ENCODE measurements around the gene MAGI2. TPM values are rescaled to one million over a fixed set of nuclear protein-coding genes. Genes with fewer than 3 reads are reported as not detected.

MAGI2 gene
- total RNA-seq, 1 experiment from 2014 or later: 14.3 TPM

- Histone ChIP-seq H2AK5ac (ENCODE audit: insufficient read length, low read length) (no peak overlapping the region), H3K23me2 (ENCODE audit: insufficient read length, low read depth, low read length, poor library complexity, severe bottlenecking) (no peaks in the 10 kb centered on the region), H3K79me1 (ENCODE audit: insufficient read depth, low read depth, low read length, poor library complexity, severe bottlenecking) (no peaks in the 10 kb centered on the region), H3K9ac (ENCODE audit: extremely low read depth, insufficient read length, low read length) (no peak overlapping the region), H2BK5ac (ENCODE audit: insufficient read length, low read length) (no peak overlapping the region), H2BK15ac (ENCODE audit: low read depth, low read length) (no peak overlapping the region), H2BK20ac (ENCODE audit: low read depth, low read length, poor library complexity, severe bottlenecking) (no peak overlapping the region), H3K56ac (ENCODE audit: insufficient read length, low read depth, low read length) (no peak overlapping the region), H2AFZ (ENCODE audit: low read length) (no peak overlapping the region), H2BK12ac (ENCODE audit: insufficient read length, low read depth, low read length) (no peak overlapping the region), H3K18ac (ENCODE audit: insufficient read length, low read depth, low read length) (no peak overlapping the region), H3K14ac (ENCODE audit: insufficient read depth, low read length) (no peak overlapping the region), H3K4me1 (ENCODE audit: insufficient read depth, low read length) (no peaks in the 10 kb centered on the region), H3K27ac (ENCODE audit: insufficient read length, low read depth, low read length) (no peak overlapping the region), H4K20me1 (ENCODE audit: control insufficient read depth, insufficient read depth, insufficient read length) (no peaks in the 10 kb centered on the region), H2BK120ac (ENCODE audit: low read depth, low read length, poor library complexity, severe bottlenecking) (no peak overlapping the region), H3K9me3 (ENCODE audit: control insufficient read depth, low read depth, low read length) (no peaks in the 10 kb centered on the region), H3K4me2 (ENCODE audit: insufficient read depth, insufficient read length, low read length) (no peak overlapping the region), H4K5ac (ENCODE audit: insufficient read length, low read depth, low read length) (no peak overlapping the region), H3T11ph (ENCODE audit: low read length) (no peak overlapping the region), H3K4ac (ENCODE audit: low read depth, low read length) (no peak overlapping the region), H3K23ac (ENCODE audit: insufficient read length, low read depth, low read length) (no peak overlapping the region), H3K79me2 (ENCODE audit: insufficient read depth, low read length) (no peaks in the 10 kb centered on the region), H3K27me3 (ENCODE audit: insufficient read depth, low read length) (no peaks in the 10 kb centered on the region), H4K8ac (replicated peaks; ENCODE audit: insufficient read length, low read depth, low read length) (no peak overlapping the region), H4K91ac (ENCODE audit: insufficient read length, low read depth, low read length) (no peak overlapping the region)
- no peak for DNase-seq
- TF ChIP-seq CTCF (conservative IDR thresholded peaks at IDR 0.05): no peak
- WGBS (ENCODE audit: extremely low coverage, insufficient read length, low lambda C conversion rate): no CpG with 5 or more reads among the region's 2 CpGs
- Mint-ChIP-seq H3K27ac (no peak overlapping the region), H3K4me1 (no peaks in the 10 kb centered on the region), H3K27me3 (ENCODE audit: low read depth) (no peaks in the 10 kb centered on the region), H3K36me3 (ENCODE audit: insufficient read depth in 1 of 3, low read depth in 3 of 3) (no peaks in the 10 kb centered on the region; a peak in 1 of 7 replicates), H3K4me3 (no peak overlapping the region), H3K9me3 (no peaks in the 10 kb centered on the region)
These were observed 1084.7 kb downstream of the MAGI2 start for GRCh38 chr7:78368771-78369170.
